MCF 10A (cell line): Measurements from ENCODE around the gene SHD. TPM values are rescaled to one million over a fixed set of nuclear protein-coding genes. Genes with fewer than 3 reads are reported as not detected.

Source experiments
- BruUV-seq: library from RNA; stranded (reverse); fragments of 400-500 nt; replicated peaks from 2 replicates; lab custom pipeline; 2021; lab: Mats Ljungman, UMichigan
- CTCF ChIA-PET: fragments of 300-600 bp; sonication (Branson Sonifier 250); formaldehyde crosslinking; extraction: SDS; loops from one replicate; lab custom pipeline; 2021; ENCODE audit warnings: antibody characterized with exemption, inconsistent platforms; lab: Yijun Ruan, JAX
- POLR2A ChIA-PET: fragments of 300-600, 350-650 bp; sonication (Branson Sonifier 250); formaldehyde crosslinking; extraction: SDS; loops from one replicate; lab custom pipeline; 2020; ENCODE audit warnings: antibody characterized with exemption, inconsistent platforms; lab: Yijun Ruan, JAX
- DNase-seq: peaks from one replicate; pipeline ENCODE4 v3.0.0-alpha.2; 2018; ENCODE audit not compliant: unreplicated experiment
- H3K27ac Mint-ChIP-seq: one replicate; pipeline ENCODE4 v1.8.0; 2022; ENCODE audit warnings: mild to moderate bottlenecking, low read depth, mixed read lengths; ENCODE audit not compliant: unreplicated experiment
- H3K27me3 Mint-ChIP-seq: one replicate; pipeline ENCODE4 v1.8.0; 2022; ENCODE audit warnings: mixed read lengths; ENCODE audit not compliant: insufficient read depth, unreplicated experiment
- H3K36me3 Mint-ChIP-seq: one replicate; pipeline ENCODE4 v1.8.0; 2022; ENCODE audit warnings: mild to moderate bottlenecking, moderate library complexity, mixed read lengths; ENCODE audit not compliant: insufficient read depth, unreplicated experiment
- H3K4me1 Mint-ChIP-seq: one replicate; pipeline ENCODE4 v1.8.0; 2022; ENCODE audit warnings: mixed read lengths; ENCODE audit not compliant: insufficient read depth, unreplicated experiment
- H3K4me3 Mint-ChIP-seq: one replicate; pipeline ENCODE4 v1.8.0; 2022; ENCODE audit warnings: mild to moderate bottlenecking, moderate library complexity, mixed read lengths; ENCODE audit not compliant: unreplicated experiment
- H3K9me3 Mint-ChIP-seq: one replicate; pipeline ENCODE4 v1.8.0; 2022; ENCODE audit warnings: mixed read lengths; ENCODE audit not compliant: unreplicated experiment
- intact Hi-C: fragments of 100-400 bp; cut with micrococcal nuclease; formaldehyde crosslinking; loops from 2 replicates; pipeline ENCODE4 v1.14.1; 2022
- total RNA-seq: library from RNA; stranded (reverse); gene quantifications from 2 replicates; pipeline ENCODE4 v1.2.3, GENCODE V29; 2022
- TF ChIP-seq, protein P1 (sequence below): fragments of 200-600 bp; IDR thresholded peaks from one replicate; pipeline ENCODE4 v1.8.0; 2022; ENCODE audit warnings: antibody characterized with exemption, mild to moderate bottlenecking; ENCODE audit not compliant: unreplicated experiment

The SHD gene
- total RNA-seq, 1 experiment from 2014 or later, result not detected

DNA sequence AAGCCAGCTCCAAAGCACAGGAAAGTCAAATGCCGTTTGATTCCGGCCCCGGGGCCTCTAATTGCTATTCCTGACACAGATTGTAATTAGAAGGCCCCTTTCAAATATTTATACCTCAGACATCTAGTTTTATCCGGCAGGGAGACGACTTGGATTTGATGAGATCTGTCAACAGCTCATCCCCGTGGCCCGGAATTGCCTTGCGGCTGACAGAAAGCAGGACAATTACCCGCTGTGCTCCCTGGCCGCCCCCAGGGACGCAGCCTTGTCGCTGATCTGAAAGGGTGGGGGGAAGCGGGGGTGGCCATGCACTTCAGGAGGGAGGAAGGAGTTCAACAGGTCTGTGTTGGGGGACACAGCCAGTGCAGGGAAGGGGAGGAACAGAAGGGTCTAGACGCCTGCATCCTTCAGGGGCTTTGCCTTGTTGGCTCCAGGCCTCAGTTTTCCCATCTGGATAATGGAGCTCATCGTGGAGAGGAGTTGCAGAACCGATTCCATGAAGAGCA lies 1.8 kb upstream of the SHD start:
- Mint-ChIP-seq H3K4me3 (no peak overlapping the region), H3K9me3 (no peaks in the 10 kb centered on the region), H3K4me1 (no peaks in the 10 kb centered on the region), H3K36me3 (no peaks in the 10 kb centered on the region), H3K27ac (no peak overlapping the region), H3K27me3 (peaks cover 17% of the 10 kb centered on the region)
- no TSS peak for BruUV-seq
- CTCF ChIA-PET, result interaction anchor here (1.2 to 1.4 kb wide), 3 partner anchors 10 to 61 kb away, joined by 3 to 7 read pairs (median 4); partner anchors contain the start of gene STAP2
- POLR2A ChIA-PET, result interaction anchor here (0.7 kb wide), 1 partner anchor 127 kb away, joined by 3 read pairs; no protein-coding TSS in a partner anchor
- no peak for DNase-seq
- intact Hi-C loops, result no loop called here
- TF ChIP-seq, protein P1, sequence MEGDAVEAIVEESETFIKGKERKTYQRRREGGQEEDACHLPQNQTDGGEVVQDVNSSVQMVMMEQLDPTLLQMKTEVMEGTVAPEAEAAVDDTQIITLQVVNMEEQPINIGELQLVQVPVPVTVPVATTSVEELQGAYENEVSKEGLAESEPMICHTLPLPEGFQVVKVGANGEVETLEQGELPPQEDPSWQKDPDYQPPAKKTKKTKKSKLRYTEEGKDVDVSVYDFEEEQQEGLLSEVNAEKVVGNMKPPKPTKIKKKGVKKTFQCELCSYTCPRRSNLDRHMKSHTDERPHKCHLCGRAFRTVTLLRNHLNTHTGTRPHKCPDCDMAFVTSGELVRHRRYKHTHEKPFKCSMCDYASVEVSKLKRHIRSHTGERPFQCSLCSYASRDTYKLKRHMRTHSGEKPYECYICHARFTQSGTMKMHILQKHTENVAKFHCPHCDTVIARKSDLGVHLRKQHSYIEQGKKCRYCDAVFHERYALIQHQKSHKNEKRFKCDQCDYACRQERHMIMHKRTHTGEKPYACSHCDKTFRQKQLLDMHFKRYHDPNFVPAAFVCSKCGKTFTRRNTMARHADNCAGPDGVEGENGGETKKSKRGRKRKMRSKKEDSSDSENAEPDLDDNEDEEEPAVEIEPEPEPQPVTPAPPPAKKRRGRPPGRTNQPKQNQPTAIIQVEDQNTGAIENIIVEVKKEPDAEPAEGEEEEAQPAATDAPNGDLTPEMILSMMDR, result no peak

DNA sequence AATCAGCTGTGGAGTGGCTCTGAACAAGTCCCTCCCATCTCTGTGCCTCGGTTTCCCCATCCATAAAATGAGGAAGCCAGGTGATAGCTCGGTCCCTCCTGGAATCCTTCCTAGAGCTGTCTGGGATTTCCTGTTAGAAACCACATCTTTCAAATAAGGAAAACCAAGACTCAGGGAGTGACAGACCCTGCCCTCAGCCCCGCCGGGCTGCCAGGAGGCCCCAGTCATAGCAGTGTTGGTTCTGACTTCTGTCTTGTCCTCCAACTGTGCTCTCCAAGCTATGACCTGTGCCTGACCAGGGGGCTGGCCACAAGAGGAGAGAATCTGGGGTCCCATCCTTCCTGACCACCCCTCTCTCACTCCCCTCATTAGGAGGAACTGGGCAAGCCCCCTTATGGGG lies 1.1 kb upstream of the SHD start:
- no peak overlapping the region for H3K4me3 Mint-ChIP-seq
- intact Hi-C loops, result no loop called here
- TF ChIP-seq, protein P1, result no peak
- DNase-seq, result no peak
- peaks cover 17% of the 10 kb centered on the region for H3K27me3 Mint-ChIP-seq
- H3K27ac Mint-ChIP-seq, result no peak overlapping the region
- no peaks in the 10 kb centered on the region for H3K4me1 Mint-ChIP-seq
- CTCF ChIA-PET, result interaction anchor here (1.2 kb wide), 2 partner anchors 11 to 60 kb away, joined by 3 to 4 read pairs; partner anchors contain the start of gene STAP2
- no peaks in the 10 kb centered on the region for H3K36me3 Mint-ChIP-seq
- POLR2A ChIA-PET, result interaction anchor here (0.5 kb wide), 1 partner anchor 44 kb away, joined by 4 read pairs; no protein-coding TSS in a partner anchor
- H3K9me3 Mint-ChIP-seq, result no peaks in the 10 kb centered on the region
- no TSS peak for BruUV-seq

DNA sequence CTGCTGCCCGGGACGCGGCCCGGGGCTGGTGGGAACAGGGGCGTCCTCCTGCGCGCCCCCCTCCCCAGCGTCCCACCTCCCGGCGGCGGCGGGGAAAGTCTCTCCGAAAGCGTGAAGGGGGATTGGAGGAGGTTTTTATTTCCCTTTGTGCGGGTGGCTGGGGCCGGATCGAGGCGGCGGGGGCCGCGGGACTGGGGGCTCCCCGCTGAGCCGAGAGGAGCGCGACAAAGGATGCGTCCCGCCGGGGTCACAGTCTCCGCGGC lies 132 bp downstream of the SHD start:
- no peak overlapping the region for H3K4me3 Mint-ChIP-seq
- no peak for DNase-seq
- TF ChIP-seq, protein P1, result no peak
- CTCF ChIA-PET, result no interaction called here
- no TSS peak for BruUV-seq
- no peak overlapping the region for H3K27ac Mint-ChIP-seq
- POLR2A ChIA-PET, result no interaction called here
- no peaks in the 10 kb centered on the region for H3K9me3 Mint-ChIP-seq
- peaks cover 17% of the 10 kb centered on the region for H3K27me3 Mint-ChIP-seq
- no peaks in the 10 kb centered on the region for H3K36me3 Mint-ChIP-seq
- no peaks in the 10 kb centered on the region for H3K4me1 Mint-ChIP-seq
- intact Hi-C loops, result no loop called here

DNA sequence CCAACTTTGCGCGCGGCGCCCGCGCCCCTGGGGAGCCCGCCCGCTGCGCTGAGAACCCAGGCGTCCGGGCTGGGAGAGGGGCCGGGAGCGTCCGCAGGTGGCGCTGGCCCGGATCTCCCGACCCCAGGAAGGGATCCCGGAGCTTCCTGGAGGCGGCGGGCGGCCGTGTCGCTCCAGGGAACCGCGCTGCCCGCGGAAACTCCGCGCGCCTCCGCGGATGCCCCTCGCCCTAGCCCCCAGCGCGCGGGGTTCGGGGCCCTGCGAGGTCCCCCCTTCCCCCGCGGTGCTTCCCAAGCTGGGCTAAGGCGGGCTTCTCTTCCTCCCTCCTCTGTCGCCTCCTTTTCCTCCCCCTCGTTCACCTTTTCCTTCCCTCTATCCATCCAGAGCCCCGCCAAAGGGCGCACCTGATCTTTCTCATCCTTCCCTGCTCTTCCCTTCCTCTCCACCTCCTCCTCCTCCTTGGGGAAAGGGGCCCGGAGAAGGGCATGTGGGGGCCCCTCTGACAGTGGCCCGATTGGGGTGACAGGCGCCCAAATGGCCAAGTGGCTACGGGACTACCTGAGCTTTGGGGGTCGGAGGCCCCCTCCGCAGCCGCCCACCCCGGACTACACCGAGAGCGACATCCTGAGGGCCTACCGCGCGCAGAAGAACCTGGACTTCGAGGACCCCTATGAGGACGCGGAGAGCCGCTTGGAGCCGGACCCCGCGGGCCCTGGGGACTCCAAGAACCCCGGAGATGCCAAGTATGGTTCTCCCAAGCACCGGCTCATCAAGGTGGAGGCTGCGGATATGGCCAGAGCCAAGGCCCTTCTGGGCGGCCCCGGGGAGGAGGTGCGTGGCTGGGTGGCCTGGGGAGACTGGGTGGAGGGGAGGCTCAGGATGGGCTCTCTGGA lies 710 bp downstream of the SHD start:
- Mint-ChIP-seq H3K27me3 (peaks cover 17% of the 10 kb centered on the region), H3K4me1 (no peaks in the 10 kb centered on the region), H3K36me3 (no peaks in the 10 kb centered on the region), H3K27ac (no peak overlapping the region), H3K9me3 (no peaks in the 10 kb centered on the region), H3K4me3 (no peak overlapping the region)
- intact Hi-C loops, result no loop called here
- TF ChIP-seq, protein P1, result no peak
- DNase-seq, result no peak
- ChIA-PET CTCF (interaction anchor here (0.5 kb wide), 1 partner anchor 9 kb away, joined by 3 read pairs; no protein-coding TSS in a partner anchor), POLR2A (no interaction called here)
- BruUV-seq, result no TSS peak
